ENCODE measurements around the gene HTR3A.
A peak's percentile ranks its signal among the peaks of the same experiment; 100 is the strongest.

Gene HTR3A

GRCh38 chr11:114026355-114026754 is 51.4 kb downstream of the HTR3A start:
- TF ChIP-seq CTCF (conservative IDR thresholded peaks at IDR 0.05; ENCODE audit: low read length) = peak; percentile 68
- no peak for TF ChIP-seq EZH2phosphoT487 (IDR thresholded peaks at IDR 0.05; ENCODE audit: borderline replicate concordance)
- H3K9me3 ChIP-seq (ENCODE audit: insufficient read depth, low read depth, low read length) = no peaks in the 10 kb centered on the region
- H3K4me3 ChIP-seq (ENCODE audit: low read length, poor library complexity, severe bottlenecking) = no peak overlapping the region
- peaks cover 19% of the 10 kb centered on the region for H3K4me1 ChIP-seq (ENCODE audit: insufficient read depth, low read length, poor library complexity, severe bottlenecking)
- H2AFZ ChIP-seq (ENCODE audit: low read length) = no peak overlapping the region
- H3F3A ChIP-seq (ENCODE audit: low read depth) = no peaks in the 10 kb centered on the region
- no peaks in the 10 kb centered on the region for H3K9me2 ChIP-seq (replicated peaks; ENCODE audit: low read depth, low read length)
- peak overlapping the region; percentile 9 for H3K4me2 ChIP-seq (ENCODE audit: low read depth, low read length, poor library complexity, severe bottlenecking)
- no peaks in the 10 kb centered on the region for H4K20me1 ChIP-seq (ENCODE audit: insufficient read depth, low read length, poor library complexity, severe bottlenecking)
- H3K9ac ChIP-seq (ENCODE audit: low read depth, low read length, poor library complexity, severe bottlenecking) = no peak overlapping the region
- H3K27me3 ChIP-seq (ENCODE audit: insufficient read depth, low read length, poor library complexity, severe bottlenecking) = no peaks in the 10 kb centered on the region
- no peaks in the 10 kb centered on the region for H3K36me3 ChIP-seq (ENCODE audit: insufficient read depth, low read length)
- H3K79me2 ChIP-seq (ENCODE audit: insufficient read depth, low read length) = no peaks in the 10 kb centered on the region

GRCh38 chr11:114027391-114027790 is 52.5 kb downstream of the HTR3A start:
- Histone ChIP-seq H3K9me3 (ENCODE audit: insufficient read depth, low read depth, low read length) (no peaks in the 10 kb centered on the region), H4K20me1 (ENCODE audit: insufficient read depth, low read length, poor library complexity, severe bottlenecking) (no peaks in the 10 kb centered on the region), H3K9ac (ENCODE audit: low read depth, low read length, poor library complexity, severe bottlenecking) (no peak overlapping the region), H3K9me2 (replicated peaks; ENCODE audit: low read depth, low read length) (no peaks in the 10 kb centered on the region), H3K36me3 (ENCODE audit: insufficient read depth, low read length) (no peaks in the 10 kb centered on the region), H3K79me2 (ENCODE audit: insufficient read depth, low read length) (no peaks in the 10 kb centered on the region), H3K4me1 (ENCODE audit: insufficient read depth, low read length, poor library complexity, severe bottlenecking) (peaks cover 19% of the 10 kb centered on the region), H2AFZ (ENCODE audit: low read length) (no peak overlapping the region), H3F3A (ENCODE audit: low read depth) (no peaks in the 10 kb centered on the region), H3K4me2 (ENCODE audit: low read depth, low read length, poor library complexity, severe bottlenecking) (no peak overlapping the region), H3K27me3 (ENCODE audit: insufficient read depth, low read length, poor library complexity, severe bottlenecking) (no peaks in the 10 kb centered on the region), H3K4me3 (ENCODE audit: low read length, poor library complexity, severe bottlenecking) (no peak overlapping the region)
- TF ChIP-seq CTCF (conservative IDR thresholded peaks at IDR 0.05; ENCODE audit: low read length) = no peak
- no peak for TF ChIP-seq EZH2phosphoT487 (IDR thresholded peaks at IDR 0.05; ENCODE audit: borderline replicate concordance)

- H2AFZ ChIP-seq (ENCODE audit: low read length) = no peak overlapping the region
- no peaks in the 10 kb centered on the region for H3K79me2 ChIP-seq (ENCODE audit: insufficient read depth, low read length)
- H3K36me3 ChIP-seq (ENCODE audit: insufficient read depth, low read length) = no peaks in the 10 kb centered on the region
- H3K9me3 ChIP-seq (ENCODE audit: insufficient read depth, low read depth, low read length) = no peaks in the 10 kb centered on the region
- TF ChIP-seq EZH2phosphoT487 (IDR thresholded peaks at IDR 0.05; ENCODE audit: borderline replicate concordance) (no peak), CTCF (conservative IDR thresholded peaks at IDR 0.05; ENCODE audit: low read length) (peak; percentile 61)
- no peaks in the 10 kb centered on the region for H3K27me3 ChIP-seq (ENCODE audit: insufficient read depth, low read length, poor library complexity, severe bottlenecking)
- H3K9ac ChIP-seq (ENCODE audit: low read depth, low read length, poor library complexity, severe bottlenecking) = no peak overlapping the region
- H3F3A ChIP-seq (ENCODE audit: low read depth) = no peaks in the 10 kb centered on the region
- H3K4me3 ChIP-seq (ENCODE audit: low read length, poor library complexity, severe bottlenecking) = no peak overlapping the region
- no peaks in the 10 kb centered on the region for H3K9me2 ChIP-seq (replicated peaks; ENCODE audit: low read depth, low read length)
- peaks cover 19% of the 10 kb centered on the region for H3K4me1 ChIP-seq (ENCODE audit: insufficient read depth, low read length, poor library complexity, severe bottlenecking)
- H3K4me2 ChIP-seq (ENCODE audit: low read depth, low read length, poor library complexity, severe bottlenecking) = no peak overlapping the region
- H4K20me1 ChIP-seq (ENCODE audit: insufficient read depth, low read length, poor library complexity, severe bottlenecking) = no peaks in the 10 kb centered on the region
These were observed 53.0 kb downstream of the HTR3A start for GRCh38 chr11:114027926-114028325.

Measured in Loucy (cell line).